ENCODE data around the gene CPSF3. TPM values are rescaled to one million over a fixed set of nuclear protein-coding genes. Genes with fewer than 3 reads are reported as not detected.

CPSF3 gene
- total RNA-seq, 2 experiments from 2014 or later: 46.9 to 58.2 TPM

- ChIA-PET CTCF (no interaction called here), POLR2A (no interaction called here)
- Mint-ChIP-seq H3K4me3 (no peak overlapping the region), H3K36me3 (ENCODE audit: low read depth) (peaks cover 53% of the 10 kb centered on the region), H3K27me3 (no peaks in the 10 kb centered on the region), H3K27ac (no peak overlapping the region), H3K9me3 (no peaks in the 10 kb centered on the region), H3K4me1 (peaks cover 4% of the 10 kb centered on the region)
- DNase-seq: no peak
These were observed 16.7 kb downstream of the CPSF3 start for GRCh38 chr2:9440058-9440727.

GRCh38 chr2:9441556-9441955, 18.1 kb downstream of the CPSF3 start:
- ChIA-PET POLR2A (no interaction called here), CTCF (interaction anchor here (1.5 kb wide), 1 partner anchor 32 kb away, joined by 5 read pairs; no protein-coding TSS in a partner anchor)
- Mint-ChIP-seq H3K4me1 (peaks cover 9% of the 10 kb centered on the region), H3K27me3 (no peaks in the 10 kb centered on the region), H3K36me3 (ENCODE audit: low read depth) (peaks cover 55% of the 10 kb centered on the region), H3K9me3 (no peaks in the 10 kb centered on the region), H3K4me3 (no peak overlapping the region), H3K27ac (no peak overlapping the region)
- DNase-seq: no peak

GRCh38 chr2:9443526-9443925, 20.1 kb downstream of the CPSF3 start:
- DNase-seq: no peak
- Mint-ChIP-seq H3K27me3 (no peaks in the 10 kb centered on the region), H3K4me3 (no peak overlapping the region), H3K4me1 (peaks cover 9% of the 10 kb centered on the region), H3K9me3 (no peaks in the 10 kb centered on the region), H3K27ac (no peak overlapping the region), H3K36me3 (ENCODE audit: low read depth) (peaks cover 43% of the 10 kb centered on the region)
- POLR2A ChIA-PET: no interaction called here
- CTCF ChIA-PET: interaction anchor here (0.7 kb wide), 1 partner anchor 540 kb away, joined by 3 read pairs; no protein-coding TSS in a partner anchor

- peaks cover 43% of the 10 kb centered on the region for H3K36me3 Mint-ChIP-seq (ENCODE audit: low read depth)
- peaks cover 9% of the 10 kb centered on the region for H3K4me1 Mint-ChIP-seq
- H3K9me3 Mint-ChIP-seq: no peaks in the 10 kb centered on the region
- no peak overlapping the region for H3K4me3 Mint-ChIP-seq
- no peaks in the 10 kb centered on the region for H3K27me3 Mint-ChIP-seq
- DNase-seq: no peak
- ChIA-PET POLR2A (no interaction called here), CTCF (interaction anchor here (0.6 to 1.5 kb wide), 2 partner anchors 13 to 54 kb away, joined by 3 read pairs; no protein-coding TSS in a partner anchor)
- peak overlapping the region; percentile 63 for H3K27ac Mint-ChIP-seq
These were observed 21.6 kb downstream of the CPSF3 start for GRCh38 chr2:9445089-9445488.

- no peak for DNase-seq
- Mint-ChIP-seq H3K9me3 (no peaks in the 10 kb centered on the region), H3K4me1 (no peaks in the 10 kb centered on the region), H3K27me3 (no peaks in the 10 kb centered on the region), H3K4me3 (no peak overlapping the region), H3K27ac (no peak overlapping the region), H3K36me3 (ENCODE audit: low read depth) (peaks cover 34% of the 10 kb centered on the region)
- POLR2A ChIA-PET: no interaction called here
- CTCF ChIA-PET: interaction anchor here (0.6 kb wide), 1 partner anchor 83 kb away, joined by 3 read pairs; no protein-coding TSS in a partner anchor
These were observed 27.8 kb downstream of the CPSF3 start for GRCh38 chr2:9451231-9451630.

GRCh38 chr2:9460441-9461017, 37.1 kb downstream of the CPSF3 start:
- no peaks in the 10 kb centered on the region for H3K9me3 Mint-ChIP-seq
- DNase-seq: no peak
- POLR2A ChIA-PET: no interaction called here
- H3K27me3 Mint-ChIP-seq: no peaks in the 10 kb centered on the region
- no peak overlapping the region for H3K27ac Mint-ChIP-seq
- H3K36me3 Mint-ChIP-seq (ENCODE audit: low read depth): peaks cover 27% of the 10 kb centered on the region
- CTCF ChIA-PET: no interaction called here
- H3K4me3 Mint-ChIP-seq: no peak overlapping the region
- H3K4me1 Mint-ChIP-seq: peaks cover 8% of the 10 kb centered on the region

- Mint-ChIP-seq H3K36me3 (ENCODE audit: low read depth) (peaks cover 29% of the 10 kb centered on the region), H3K4me1 (peaks cover 8% of the 10 kb centered on the region), H3K9me3 (no peaks in the 10 kb centered on the region), H3K4me3 (no peak overlapping the region), H3K27ac (no peak overlapping the region), H3K27me3 (no peaks in the 10 kb centered on the region)
- ChIA-PET POLR2A (no interaction called here), CTCF (interaction anchor here (0.6 kb wide), 1 partner anchor 321 kb away, joined by 3 read pairs; no protein-coding TSS in a partner anchor)
- DNase-seq: no peak
These were observed 37.6 kb downstream of the CPSF3 start for GRCh38 chr2:9461079-9461478.

- Mint-ChIP-seq H3K27ac (no peak overlapping the region), H3K4me3 (no peak overlapping the region), H3K27me3 (no peaks in the 10 kb centered on the region), H3K4me1 (peaks cover 8% of the 10 kb centered on the region), H3K36me3 (ENCODE audit: low read depth) (peaks cover 30% of the 10 kb centered on the region), H3K9me3 (no peaks in the 10 kb centered on the region)
- ChIA-PET CTCF (no interaction called here), POLR2A (no interaction called here)
- DNase-seq: no peak
These were observed 38.9 kb downstream of the CPSF3 start for GRCh38 chr2:9462313-9462712.

GRCh38 chr2:9462886-9463697, 39.6 kb downstream of the CPSF3 start:
- Mint-ChIP-seq H3K4me1 (peaks cover 8% of the 10 kb centered on the region), H3K27me3 (no peaks in the 10 kb centered on the region), H3K36me3 (ENCODE audit: low read depth) (peaks cover 35% of the 10 kb centered on the region), H3K4me3 (no peak overlapping the region), H3K9me3 (no peaks in the 10 kb centered on the region), H3K27ac (peak overlapping the region; percentile 21)
- ChIA-PET CTCF (no interaction called here), POLR2A (no interaction called here)
- DNase-seq: no peak

- ChIA-PET CTCF (no interaction called here), POLR2A (no interaction called here)
- Mint-ChIP-seq H3K27ac (peak overlapping the region; percentile 60), H3K36me3 (ENCODE audit: low read depth) (peaks cover 35% of the 10 kb centered on the region), H3K4me3 (no peak overlapping the region), H3K4me1 (peaks cover 8% of the 10 kb centered on the region), H3K9me3 (no peaks in the 10 kb centered on the region), H3K27me3 (no peaks in the 10 kb centered on the region)
- no peak for DNase-seq
These were observed 40.2 kb downstream of the CPSF3 start for GRCh38 chr2:9463698-9464034.

GRCh38 chr2:9465170-9465569, 41.7 kb downstream of the CPSF3 start:
- no peak overlapping the region for H3K27ac Mint-ChIP-seq
- ChIA-PET POLR2A (no interaction called here), CTCF (interaction anchor here (1.2 kb wide), 1 partner anchor 18 kb away, joined by 3 read pairs; no protein-coding TSS in a partner anchor)
- DNase-seq: no peak
- H3K27me3 Mint-ChIP-seq: no peaks in the 10 kb centered on the region
- H3K36me3 Mint-ChIP-seq (ENCODE audit: low read depth): peaks cover 34% of the 10 kb centered on the region
- no peak overlapping the region for H3K4me3 Mint-ChIP-seq
- H3K4me1 Mint-ChIP-seq: peaks cover 8% of the 10 kb centered on the region
- no peaks in the 10 kb centered on the region for H3K9me3 Mint-ChIP-seq

GRCh38 chr2:9466147-9466683, 42.8 kb downstream of the CPSF3 start:
- Mint-ChIP-seq H3K27ac (no peak overlapping the region), H3K36me3 (ENCODE audit: low read depth) (peaks cover 33% of the 10 kb centered on the region), H3K9me3 (no peaks in the 10 kb centered on the region), H3K4me1 (peaks cover 8% of the 10 kb centered on the region), H3K4me3 (no peak overlapping the region), H3K27me3 (no peaks in the 10 kb centered on the region)
- ChIA-PET POLR2A (no interaction called here), CTCF (no interaction called here)
- no peak for DNase-seq

- POLR2A ChIA-PET: no interaction called here
- no peak for DNase-seq
- Mint-ChIP-seq H3K27ac (no peak overlapping the region), H3K27me3 (no peaks in the 10 kb centered on the region), H3K36me3 (ENCODE audit: low read depth) (peaks cover 44% of the 10 kb centered on the region), H3K4me3 (no peak overlapping the region), H3K9me3 (no peaks in the 10 kb centered on the region), H3K4me1 (peaks cover 8% of the 10 kb centered on the region)
- CTCF ChIA-PET: interaction anchor here (0.6 kb wide), 1 partner anchor 21 kb away, joined by 6 read pairs; no protein-coding TSS in a partner anchor
These were observed 44.2 kb downstream of the CPSF3 start for GRCh38 chr2:9467687-9468086.

Measured in activated CD4-positive, alpha-beta T cell treated with anti-CD3 and anti-CD28 coated beads, Interleukin-2, amount 10 ng/mL, durations not matched to agents 7 days and 5 days (primary cell).